HEK293T (cell line): ENCODE results near the gene RBPMS2.

Experiments used
- ELF4 ChIP-seq: fragments of 450-650 bp; IDR thresholded peaks from 2 replicates; pipeline ENCODE4 v1.6.1; 2017; ENCODE audit warnings: antibody characterized with exemption
- FOXK2 ChIP-seq: fragments of 450-650 bp; IDR thresholded peaks from 2 replicates; pipeline ENCODE4 v1.6.1; 2016; ENCODE audit warnings: mild to moderate bottlenecking
- L3MBTL2 ChIP-seq: fragments of 450-650 bp; conservative IDR thresholded peaks from 2 replicates; pipeline ENCODE4 v1.6.1; 2016; ENCODE audit warnings: mild to moderate bottlenecking
- SUZ12 ChIP-seq: fragments of 450-650 bp; IDR thresholded peaks from 2 replicates; pipeline ENCODE4 v1.6.1; 2016; ENCODE audit warnings: mild to moderate bottlenecking
- ZNF384 ChIP-seq: fragments of 450-650 bp; IDR thresholded peaks from 2 replicates; pipeline ENCODE4 v1.6.1; 2016

DNA sequence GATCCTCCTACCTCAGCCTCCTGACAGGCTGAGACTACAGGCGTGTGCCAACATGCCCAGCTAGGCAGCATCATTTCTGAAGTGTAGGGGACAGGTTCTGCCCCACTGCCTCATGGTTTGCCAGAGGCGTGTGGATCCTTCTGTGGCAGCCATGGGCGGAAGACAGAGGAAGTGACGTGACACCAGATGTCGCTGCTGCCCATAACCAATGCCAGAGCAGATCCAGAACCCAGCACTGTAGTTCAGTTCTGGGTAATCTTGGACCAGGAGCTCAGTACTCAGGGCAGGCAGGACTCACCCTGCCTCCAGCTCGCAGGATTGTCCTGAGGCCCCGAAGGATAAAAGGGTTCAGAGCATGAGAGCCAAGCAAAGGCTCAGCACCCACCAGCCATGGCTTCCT is 8.2 kb downstream of the RBPMS2 start:
- TF ChIP-seq ZNF384 = no peak
- TF ChIP-seq ELF4 = no peak
- no peak for TF ChIP-seq FOXK2
- TF ChIP-seq L3MBTL2 = no peak
- TF ChIP-seq SUZ12 = no peak
